ENCODE measurements around the gene GPANK1. TPM values are rescaled to one million over a fixed set of nuclear protein-coding genes. Genes with fewer than 3 reads are reported as not detected.

GPANK1 gene
- total RNA-seq, 2 donors from 2014 or later: 16.1 to 21.3 TPM

- Histone ChIP-seq H3K4me1 (ENCODE audit: control insufficient read depth, insufficient read depth, low read length) (no peaks in the 10 kb centered on the region), H3K9me3 (ENCODE audit: control insufficient read depth, low read length) (no peaks in the 10 kb centered on the region), H3K9ac (ENCODE audit: extremely low read depth, low read length, poor library complexity, severe bottlenecking) (no peak overlapping the region), H3K4me3 (ENCODE audit: low read length) (no peak overlapping the region), H3K27ac (ENCODE audit: low read depth, low read length) (no peak overlapping the region), H3K27me3 (ENCODE audit: control insufficient read depth, insufficient read depth, low read length, poor library complexity, severe bottlenecking) (no peaks in the 10 kb centered on the region), H3K36me3 (ENCODE audit: control insufficient read depth, insufficient read depth, low read length) (no peaks in the 10 kb centered on the region)
- no peak for TF ChIP-seq CTCF (conservative IDR thresholded peaks at IDR 0.05)
- Mint-ChIP-seq H3K27ac (no peak overlapping the region), H3K36me3 (ENCODE audit: low read depth) (no peaks in the 10 kb centered on the region), H3K9me3 (no peaks in the 10 kb centered on the region), H3K4me1 (peaks cover 16% of the 10 kb centered on the region), H3K27me3 (ENCODE audit: insufficient read depth) (no peaks in the 10 kb centered on the region), H3K4me3 (no peak overlapping the region)
- DNase-seq: no peak
- 86 to 92% methylated on average over 3 to 8 of the region's 8 CpGs for WGBS, 2 experiments (ENCODE audit: insufficient coverage in 1 of 2, insufficient read length in 1 of 2)
Measured at GRCh38 chr6:31614075-31614619, 50.6 kb downstream of the GPANK1 start.

Small RNAs within 50 kb of the gene (microRNA-seq; reads per million reads assigned to microRNA genes)
- not detected for gene MIR4646 (ENCODE audit: borderline microRNAs expressed)
- gene MIR6832 (ENCODE audit: borderline microRNAs expressed): not detected

Other genes with a start within 250 kb of the GPANK1 start
- gene MICB, start 166.9 kb downstream of the GPANK1 start, total RNA-seq: 1 to 10 TPM; 8.2 to 8.5 TPM
- gene MCCD1, start 136.0 kb downstream of the GPANK1 start, total RNA-seq: not detected
- gene DDX39B, start 123.0 kb downstream of the GPANK1 start, total RNA-seq: 100 to 1,000 TPM; 572 to 654 TPM
- gene ATP6V1G2, start 118.4 kb downstream of the GPANK1 start, total RNA-seq: 1 to 10 TPM; 1.7 to 2.1 TPM
- 10 to 100 TPM; 17.4 to 26.3 TPM for gene NFKBIL1, start 117.4 kb downstream of the GPANK1 start, total RNA-seq
- not detected for gene LTA, start 92.7 kb downstream of the GPANK1 start, total RNA-seq
- gene TNF, start 89.4 kb downstream of the GPANK1 start, total RNA-seq: not detected
- gene LTB, start 82.6 kb downstream of the GPANK1 start, total RNA-seq: 1 to 10 TPM in 1 of 2 donors, not detected in 1; 1.3 TPM
- gene LST1, start 78.7 kb downstream of the GPANK1 start, total RNA-seq: not detected
- not detected for gene NCR3, start 72.0 kb downstream of the GPANK1 start, total RNA-seq
- 1 to 10 TPM in 1 of 2 donors, under 1 TPM in 1; 0.70 to 1.7 TPM for gene AIF1, start 49.8 kb downstream of the GPANK1 start, total RNA-seq
- 100 to 1,000 TPM; 329 to 330 TPM for gene PRRC2A, start 44.3 kb downstream of the GPANK1 start, total RNA-seq
- 100 to 1,000 TPM; 413 to 428 TPM for gene BAG6, start 12.3 kb downstream of the GPANK1 start, total RNA-seq
- 1 to 10 TPM; 1.6 to 3.2 TPM for gene APOM, start 9.1 kb downstream of the GPANK1 start, total RNA-seq
- 10 to 100 TPM; 14.0 to 14.9 TPM for gene C6orf47, start 4.2 kb downstream of the GPANK1 start, total RNA-seq
- gene CSNK2B, start 1.1 kb upstream of the GPANK1 start, total RNA-seq: 100 to 1,000 TPM; 155 to 171 TPM
- 10 to 100 TPM; 13.9 to 17.0 TPM for gene LY6G5B, start 5.0 kb upstream of the GPANK1 start, total RNA-seq
- gene LY6G5C, start 16.1 kb upstream of the GPANK1 start, total RNA-seq: 1 to 10 TPM in 1 of 2 donors, under 1 TPM in 1; 0.93 to 2.0 TPM
- gene ABHD16A, start 38.3 kb upstream of the GPANK1 start, total RNA-seq: 10 to 100 TPM; 38.3 to 59.5 TPM
- gene LY6G6F, start 41.9 kb upstream of the GPANK1 start, total RNA-seq: not detected
- gene LY6G6D, start 50.4 kb upstream of the GPANK1 start, total RNA-seq: not detected
- gene LY6G6C, start 56.7 kb upstream of the GPANK1 start, total RNA-seq: under 1 TPM; 0.29 to 0.38 TPM
- gene MPIG6B, start 58.4 kb upstream of the GPANK1 start, total RNA-seq: not detected
- gene DDAH2, start 64.3 kb upstream of the GPANK1 start, total RNA-seq: 100 to 1,000 TPM; 150 to 153 TPM
- 100 to 1,000 TPM; 289 to 380 TPM for gene CLIC1, start 71.5 kb upstream of the GPANK1 start, total RNA-seq
- gene MSH5, start 75.0 kb upstream of the GPANK1 start, total RNA-seq: 10 to 100 TPM; 35.7 to 57.2 TPM
- 1 to 10 TPM; 7.9 to 8.4 TPM for gene SAPCD1, start 97.7 kb upstream of the GPANK1 start, total RNA-seq
- under 1 TPM; 0.64 to 0.95 TPM for gene VWA7, start 112.3 kb upstream of the GPANK1 start, total RNA-seq
- gene VARS1, start 130.8 kb upstream of the GPANK1 start, total RNA-seq: 10 to 100 TPM; 81.4 to 83.1 TPM
- 100 to 1,000 TPM; 106 to 119 TPM for gene LSM2, start 142.0 kb upstream of the GPANK1 start, total RNA-seq
- 1 to 10 TPM; 1.2 to 1.5 TPM for gene HSPA1L, start 150.3 kb upstream of the GPANK1 start, total RNA-seq
- gene HSPA1A, start 150.5 kb upstream of the GPANK1 start, total RNA-seq: 10 to 100 TPM; 53.1 to 62.6 TPM
- gene HSPA1B, start 162.7 kb upstream of the GPANK1 start, total RNA-seq: 10 to 100 TPM; 61.8 to 83.9 TPM
- 10 to 100 TPM; 42.4 to 50.7 TPM for gene NEU1, start 197.8 kb upstream of the GPANK1 start, total RNA-seq
- 1 to 10 TPM; 1.3 to 3.6 TPM for gene SLC44A4, start 214.0 kb upstream of the GPANK1 start, total RNA-seq
- gene EHMT2, start 232.7 kb upstream of the GPANK1 start, total RNA-seq: 100 to 1,000 TPM; 113 to 121 TPM
- 10 to 100 TPM; 25.4 to 29.9 TPM for gene ZBTB12, start 237.1 kb upstream of the GPANK1 start, total RNA-seq

Measured in endodermal cell (in vitro differentiated cells).